ENCODE data around the gene PKDCC. TPM values are rescaled to one million over a fixed set of nuclear protein-coding genes. Genes with fewer than 3 reads are reported as not detected.
A peak's percentile ranks its signal among the peaks of the same experiment; 100 is the strongest.

The PKDCC gene
- total RNA-seq, 4 donors from 2014 or later: 2.5 to 8.5 (median 6.2) TPM

DNA sequence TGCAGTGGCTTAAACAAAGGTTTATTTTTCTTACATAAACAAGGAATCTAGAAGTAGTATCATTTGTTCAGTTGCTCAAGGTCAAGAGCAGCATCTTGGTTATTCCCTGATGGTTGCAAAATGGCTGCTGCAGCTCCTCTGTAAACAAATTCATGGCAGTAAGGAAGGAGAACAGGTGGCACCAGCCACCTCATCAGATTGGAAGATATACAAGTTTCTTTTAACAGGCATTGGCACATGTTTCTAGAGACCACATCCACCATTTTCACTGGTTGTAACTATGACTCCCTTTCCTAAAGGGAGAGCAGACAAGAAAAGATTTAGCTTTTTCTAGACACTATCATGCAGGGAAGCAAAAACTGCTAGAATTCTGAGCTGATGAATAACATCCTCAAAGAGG, 46.3 kb downstream of the PKDCC start:
- Histone ChIP-seq H3K4me1 (peaks cover 30% of the 10 kb centered on the region), H3K4me3 (no peak overlapping the region), H3K27ac (no peak overlapping the region), H3K9me3 (no peaks in the 10 kb centered on the region), H3K27me3 (no peaks in the 10 kb centered on the region), H3K36me3 (no peaks in the 10 kb centered on the region)
- DNase-seq (ENCODE audit: low spot score in 2 of 2): no peak
- TF ChIP-seq EP300 (IDR thresholded peaks at IDR 0.05) (no peak), POLR2A (IDR thresholded peaks at IDR 0.05) (no peak), POLR2AphosphoS5 (IDR thresholded peaks at IDR 0.05) (no peak)
- TF ChIP-seq, protein P1, sequence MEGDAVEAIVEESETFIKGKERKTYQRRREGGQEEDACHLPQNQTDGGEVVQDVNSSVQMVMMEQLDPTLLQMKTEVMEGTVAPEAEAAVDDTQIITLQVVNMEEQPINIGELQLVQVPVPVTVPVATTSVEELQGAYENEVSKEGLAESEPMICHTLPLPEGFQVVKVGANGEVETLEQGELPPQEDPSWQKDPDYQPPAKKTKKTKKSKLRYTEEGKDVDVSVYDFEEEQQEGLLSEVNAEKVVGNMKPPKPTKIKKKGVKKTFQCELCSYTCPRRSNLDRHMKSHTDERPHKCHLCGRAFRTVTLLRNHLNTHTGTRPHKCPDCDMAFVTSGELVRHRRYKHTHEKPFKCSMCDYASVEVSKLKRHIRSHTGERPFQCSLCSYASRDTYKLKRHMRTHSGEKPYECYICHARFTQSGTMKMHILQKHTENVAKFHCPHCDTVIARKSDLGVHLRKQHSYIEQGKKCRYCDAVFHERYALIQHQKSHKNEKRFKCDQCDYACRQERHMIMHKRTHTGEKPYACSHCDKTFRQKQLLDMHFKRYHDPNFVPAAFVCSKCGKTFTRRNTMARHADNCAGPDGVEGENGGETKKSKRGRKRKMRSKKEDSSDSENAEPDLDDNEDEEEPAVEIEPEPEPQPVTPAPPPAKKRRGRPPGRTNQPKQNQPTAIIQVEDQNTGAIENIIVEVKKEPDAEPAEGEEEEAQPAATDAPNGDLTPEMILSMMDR (IDR thresholded peaks at IDR 0.05): no peak

DNA sequence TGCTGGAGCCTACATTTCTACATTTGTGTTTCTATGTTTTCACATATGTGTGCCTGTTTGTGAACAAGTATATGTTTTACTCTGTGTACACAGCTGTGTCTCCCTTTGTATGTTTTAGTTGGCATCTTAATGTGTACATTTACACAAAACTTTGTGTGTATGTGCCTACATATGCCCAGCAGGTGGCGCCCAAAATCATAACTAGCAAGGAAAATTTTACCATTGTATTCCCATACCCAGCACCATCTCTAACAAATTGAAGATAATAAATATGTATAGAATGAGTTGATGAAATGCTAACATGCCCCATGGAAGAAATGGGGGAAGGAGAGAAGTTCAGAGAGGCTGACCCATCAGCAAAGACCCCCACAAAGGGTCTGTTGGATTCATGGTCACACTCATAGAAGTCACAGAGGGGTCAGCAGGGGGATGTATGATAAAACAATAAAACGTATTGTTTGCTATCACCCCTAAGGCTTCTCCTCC, 48.1 kb downstream of the PKDCC start:
- no peak overlapping the region for H3K4me3 ChIP-seq
- DNase-seq (ENCODE audit: low spot score in 2 of 2): peak in 1 of 2 donors; percentile 86
- no peaks in the 10 kb centered on the region for H3K36me3 ChIP-seq
- no peak overlapping the region for H3K27ac ChIP-seq
- peaks cover 36% of the 10 kb centered on the region for H3K4me1 ChIP-seq
- no peaks in the 10 kb centered on the region for H3K9me3 ChIP-seq
- TF ChIP-seq, protein P1 (IDR thresholded peaks at IDR 0.05): peak; percentile 69 to 77
- TF ChIP-seq EP300 (IDR thresholded peaks at IDR 0.05): no peak
- no peaks in the 10 kb centered on the region for H3K27me3 ChIP-seq
- 44% methylated on average over 2 of the region's 2 CpGs for WGBS

DNA sequence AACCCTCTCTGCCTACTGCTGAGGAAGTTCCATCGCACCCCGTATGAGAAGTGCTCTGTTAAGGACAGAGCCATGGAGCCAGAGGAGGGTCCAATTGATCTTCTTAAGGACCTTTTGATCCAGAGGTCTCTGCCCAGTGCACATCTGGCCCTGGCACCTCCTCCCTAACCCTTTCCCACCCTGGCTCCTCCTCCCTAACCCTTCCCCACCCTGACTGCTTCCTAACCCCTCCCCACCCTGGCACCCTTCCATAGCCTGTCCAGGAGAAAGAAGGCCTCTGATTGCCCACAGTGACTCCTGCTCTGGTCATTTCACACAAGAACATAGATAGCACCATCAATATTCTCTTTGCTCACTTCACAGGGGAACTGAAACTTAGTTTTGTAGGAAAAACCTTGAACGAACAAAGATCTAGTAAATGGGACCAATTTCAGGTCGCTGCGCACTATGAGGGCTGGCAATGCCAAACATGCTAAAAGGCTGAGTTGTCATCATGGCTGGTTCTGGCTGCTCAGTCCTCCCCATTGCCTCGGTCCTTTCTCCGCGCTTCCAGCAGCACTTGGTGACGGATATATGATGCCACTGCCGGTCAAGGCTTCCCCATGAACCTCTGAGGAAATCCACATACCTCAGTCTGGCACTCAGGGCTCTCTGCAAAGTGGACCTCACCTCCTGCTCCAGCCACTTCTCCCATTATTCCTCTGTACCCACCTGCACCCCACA, 49.2 kb downstream of the PKDCC start:
- H3K36me3 ChIP-seq: no peaks in the 10 kb centered on the region
- no peak for DNase-seq (ENCODE audit: low spot score in 2 of 2)
- TF ChIP-seq POLR2AphosphoS5 (IDR thresholded peaks at IDR 0.05) (no peak), EP300 (IDR thresholded peaks at IDR 0.05) (no peak), POLR2A (IDR thresholded peaks at IDR 0.05) (no peak)
- TF ChIP-seq, protein P1 (IDR thresholded peaks at IDR 0.05): no peak
- H3K27ac ChIP-seq: no peak overlapping the region
- no peaks in the 10 kb centered on the region for H3K27me3 ChIP-seq
- H3K4me3 ChIP-seq: no peak overlapping the region
- no peaks in the 10 kb centered on the region for H3K9me3 ChIP-seq
- WGBS: 87% methylated on average over 10 of the region's 10 CpGs
- H3K4me1 ChIP-seq: peaks cover 39% of the 10 kb centered on the region

DNA sequence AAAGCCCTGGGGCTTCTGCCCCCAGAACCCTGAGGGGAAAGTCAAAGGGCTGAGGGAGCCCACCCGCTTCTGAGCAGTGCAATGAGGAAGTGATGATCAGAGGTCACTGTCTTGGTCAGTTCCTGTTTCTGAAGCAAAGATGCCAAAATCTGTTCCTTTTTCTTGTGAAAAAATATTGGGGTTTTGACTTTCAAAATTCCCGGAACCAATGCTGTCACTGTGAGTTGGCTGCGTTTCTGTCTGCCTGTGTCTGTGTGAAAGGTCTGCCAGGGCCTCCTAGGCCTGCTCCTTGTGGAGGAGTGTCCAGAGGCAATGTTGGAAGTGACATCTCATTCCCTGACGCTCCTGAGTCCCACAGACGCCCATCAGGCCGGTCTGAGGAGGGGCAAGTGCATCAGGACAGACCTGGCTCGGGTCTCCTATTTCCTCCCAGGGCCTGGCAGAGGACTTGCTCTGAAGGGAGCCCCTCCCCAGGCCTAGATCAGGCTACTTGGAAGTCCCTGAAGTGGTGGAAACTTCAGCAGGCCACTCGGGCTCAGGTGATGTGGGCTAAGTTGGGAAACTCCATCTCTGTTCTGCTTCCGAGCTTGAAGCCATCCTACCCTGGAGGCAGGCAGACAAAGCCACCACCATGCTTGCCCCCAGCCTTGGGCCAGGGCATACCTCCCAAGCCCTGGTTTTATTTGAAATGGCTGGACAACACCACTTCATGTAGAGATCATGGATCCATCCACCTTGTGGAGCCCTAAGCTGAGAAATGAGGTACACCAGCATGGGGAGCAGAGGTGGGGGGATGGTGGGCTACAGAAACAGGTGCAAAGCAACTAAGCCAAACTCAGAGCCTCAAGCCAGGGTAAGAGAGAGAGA, 51.0 kb downstream of the PKDCC start:
- Histone ChIP-seq H3K4me1 (peaks cover 42% of the 10 kb centered on the region), H3K4me3 (no peak overlapping the region), H3K36me3 (no peaks in the 10 kb centered on the region), H3K27me3 (no peaks in the 10 kb centered on the region), H3K9me3 (no peaks in the 10 kb centered on the region), H3K27ac (peak overlapping the region; percentile 46)
- DNase-seq (ENCODE audit: low spot score in 2 of 2): no peak
- 56% methylated on average over 7 of the region's 9 CpGs for WGBS
- TF ChIP-seq, protein P1 (IDR thresholded peaks at IDR 0.05): no peak
- no peak for TF ChIP-seq EP300 (IDR thresholded peaks at IDR 0.05)
- TF ChIP-seq POLR2AphosphoS5 (IDR thresholded peaks at IDR 0.05): no peak
- no peak for TF ChIP-seq POLR2A (IDR thresholded peaks at IDR 0.05)

All from suprapubic skin (tissue), 4 donors.